PFSK-1 (cell line): ENCODE data around the gene ATAD2B.

Source experiments
- FOXP2 ChIP-seq: optimal IDR thresholded peaks from 2 replicates; pipeline ENCODE3; 2011; ENCODE audit warnings: borderline replicate concordance, control low read depth, inconsistent platforms; ENCODE audit not compliant: insufficient read depth; ENCODE audit errors: extremely low read length, extremely low read depth
- POLR2AphosphoS5 ChIP-seq: IDR thresholded peaks from 2 replicates; pipeline ENCODE4 v1.6.1; 2012; ENCODE audit warnings: low read depth, mild to moderate bottlenecking, control low read depth, low read length, moderate library complexity
- REST ChIP-seq, 2 experiments: IDR thresholded peaks; 2 replicates each; pipeline versions ENCODE4 v1.6.1 to v1.8.0; 2011 to 2012; ENCODE audit warnings: low read depth in 2 of 2, low read length in 2 of 2, control low read depth in 1 of 2, inconsistent platforms in 1 of 2, mild to moderate bottlenecking in 1 of 2, moderate library complexity in 1 of 2; ENCODE audit not compliant: insufficient read depth in 1 of 2
- SIN3A ChIP-seq: IDR thresholded peaks from 2 replicates; pipeline ENCODE4 v1.6.1; 2012; ENCODE audit warnings: mild to moderate bottlenecking, low read length, moderate library complexity, borderline replicate concordance; ENCODE audit not compliant: insufficient read depth
- TAF1 ChIP-seq: IDR thresholded peaks from 2 replicates; pipeline ENCODE4 v1.6.1; 2012; ENCODE audit warnings: low read length, control low read depth, borderline replicate concordance; ENCODE audit not compliant: insufficient read depth

GRCh38 chr2:23835423-23835822, 91.5 kb downstream of the ATAD2B start:
- TF ChIP-seq TAF1 (no peak), SIN3A (no peak), POLR2AphosphoS5 (no peak), FOXP2 (no peak), REST (IDR thresholded peaks at IDR 0.05; ENCODE audit: insufficient read depth in 1 of 2, low read depth in 2 of 2, low read length in 2 of 2) (no peak)
